Vagina (tissue), 2 donors: ENCODE measurements around the gene ARID4B.

ENCODE experiments used
- CTCF ChIP-seq, 3 experiments: fragments of 450-650 bp in 2 of 3; fragments of 200-600 bp in 1 of 3; sonication (generic) in 1 of 3; IDR thresholded peaks; one replicate each; pipeline ENCODE4 v1.5.1; 2017 to 2019; ENCODE audit warnings: antibody characterized with exemption in 3 of 3, mild to moderate bottlenecking in 2 of 3, moderate library complexity in 2 of 3
- POLR2AphosphoS5 ChIP-seq, 2 donors: sonication (generic); formaldehyde crosslinking; IDR thresholded peaks; one replicate each; pipeline ENCODE4 v1.9.0; 2017; ENCODE audit warnings: antibody characterized with exemption in 2 of 2, mild to moderate bottlenecking in 2 of 2, low read depth in 1 of 2; ENCODE audit not compliant: insufficient read depth in 1 of 2

- TF ChIP-seq CTCF (IDR thresholded peaks at IDR 0.05) (no peak), POLR2AphosphoS5 (IDR thresholded peaks at IDR 0.05; ENCODE audit: insufficient read depth in 1 of 2, low read depth in 1 of 2) (no peak)
Observed at GRCh38 chr1:235278915-235279292, 49.1 kb downstream of the ARID4B start.
